ENCODE measurements around the gene PARD3B.

- TF ChIP-seq, protein P1, sequence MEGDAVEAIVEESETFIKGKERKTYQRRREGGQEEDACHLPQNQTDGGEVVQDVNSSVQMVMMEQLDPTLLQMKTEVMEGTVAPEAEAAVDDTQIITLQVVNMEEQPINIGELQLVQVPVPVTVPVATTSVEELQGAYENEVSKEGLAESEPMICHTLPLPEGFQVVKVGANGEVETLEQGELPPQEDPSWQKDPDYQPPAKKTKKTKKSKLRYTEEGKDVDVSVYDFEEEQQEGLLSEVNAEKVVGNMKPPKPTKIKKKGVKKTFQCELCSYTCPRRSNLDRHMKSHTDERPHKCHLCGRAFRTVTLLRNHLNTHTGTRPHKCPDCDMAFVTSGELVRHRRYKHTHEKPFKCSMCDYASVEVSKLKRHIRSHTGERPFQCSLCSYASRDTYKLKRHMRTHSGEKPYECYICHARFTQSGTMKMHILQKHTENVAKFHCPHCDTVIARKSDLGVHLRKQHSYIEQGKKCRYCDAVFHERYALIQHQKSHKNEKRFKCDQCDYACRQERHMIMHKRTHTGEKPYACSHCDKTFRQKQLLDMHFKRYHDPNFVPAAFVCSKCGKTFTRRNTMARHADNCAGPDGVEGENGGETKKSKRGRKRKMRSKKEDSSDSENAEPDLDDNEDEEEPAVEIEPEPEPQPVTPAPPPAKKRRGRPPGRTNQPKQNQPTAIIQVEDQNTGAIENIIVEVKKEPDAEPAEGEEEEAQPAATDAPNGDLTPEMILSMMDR (IDR thresholded peaks at IDR 0.05; ENCODE audit: low read depth, low read length, poor library complexity, severe bottlenecking) = no peak
- TF ChIP-seq EZH2phosphoT487 (IDR thresholded peaks at IDR 0.05; ENCODE audit: borderline replicate concordance, low read length) = no peak
Measured at GRCh38 chr2:205586626-205587025, 1041.4 kb downstream of the PARD3B start.
